ENCODE measurements around the gene BICC1.

Gene BICC1

DNA sequence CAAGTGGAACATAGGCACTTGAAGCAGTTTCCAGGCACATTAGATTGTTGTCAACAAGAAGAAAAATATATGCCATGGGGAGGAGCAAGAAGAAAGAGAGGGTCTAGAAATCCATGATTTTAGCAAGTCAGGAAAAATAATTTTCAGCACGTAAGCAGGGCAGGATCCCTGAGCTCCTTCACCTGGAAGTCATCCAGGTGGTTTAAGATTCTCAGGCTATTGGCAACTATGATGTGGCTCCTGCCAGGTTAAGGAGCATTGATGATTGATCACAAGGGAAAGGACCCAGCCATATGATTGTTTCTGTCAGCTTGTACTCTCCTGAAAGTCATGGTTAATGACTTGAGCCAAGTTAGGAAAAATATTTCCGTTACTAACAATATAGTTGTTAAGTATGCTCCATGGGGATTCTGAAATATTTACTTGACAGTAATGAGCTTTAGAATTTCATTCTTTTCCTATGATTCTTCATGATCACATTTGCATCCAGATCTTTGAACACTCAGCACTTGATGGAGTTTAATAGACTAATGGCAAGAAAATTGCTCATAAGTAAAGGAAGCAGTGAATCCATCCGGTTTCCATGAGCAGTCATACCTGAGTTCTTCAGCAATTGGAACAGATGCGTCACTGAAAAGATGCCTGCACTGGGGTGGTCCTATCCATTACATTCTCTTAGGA lies 209.1 kb downstream of the BICC1 start:
- in situ Hi-C loops (cut with HindIII; ENCODE audit: low sequenced_read_pairs): no loop called here
- TF ChIP-seq, protein P1, sequence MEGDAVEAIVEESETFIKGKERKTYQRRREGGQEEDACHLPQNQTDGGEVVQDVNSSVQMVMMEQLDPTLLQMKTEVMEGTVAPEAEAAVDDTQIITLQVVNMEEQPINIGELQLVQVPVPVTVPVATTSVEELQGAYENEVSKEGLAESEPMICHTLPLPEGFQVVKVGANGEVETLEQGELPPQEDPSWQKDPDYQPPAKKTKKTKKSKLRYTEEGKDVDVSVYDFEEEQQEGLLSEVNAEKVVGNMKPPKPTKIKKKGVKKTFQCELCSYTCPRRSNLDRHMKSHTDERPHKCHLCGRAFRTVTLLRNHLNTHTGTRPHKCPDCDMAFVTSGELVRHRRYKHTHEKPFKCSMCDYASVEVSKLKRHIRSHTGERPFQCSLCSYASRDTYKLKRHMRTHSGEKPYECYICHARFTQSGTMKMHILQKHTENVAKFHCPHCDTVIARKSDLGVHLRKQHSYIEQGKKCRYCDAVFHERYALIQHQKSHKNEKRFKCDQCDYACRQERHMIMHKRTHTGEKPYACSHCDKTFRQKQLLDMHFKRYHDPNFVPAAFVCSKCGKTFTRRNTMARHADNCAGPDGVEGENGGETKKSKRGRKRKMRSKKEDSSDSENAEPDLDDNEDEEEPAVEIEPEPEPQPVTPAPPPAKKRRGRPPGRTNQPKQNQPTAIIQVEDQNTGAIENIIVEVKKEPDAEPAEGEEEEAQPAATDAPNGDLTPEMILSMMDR (IDR thresholded peaks at IDR 0.05; ENCODE audit: low read depth, low read length, missing control alignments): no peak
- no peak overlapping the region for H3K4me3 ChIP-seq (ENCODE audit: low read depth, low read length)
- DNase-seq (ENCODE audit: low read depth): peak; percentile 53

GRCh38 chr10:58723186-58723585 lies 210.5 kb downstream of the BICC1 start:
- in situ Hi-C loops (cut with HindIII; ENCODE audit: low sequenced_read_pairs): no loop called here
- no peak for DNase-seq (ENCODE audit: low read depth)
- no peak overlapping the region for H3K4me3 ChIP-seq (ENCODE audit: low read depth, low read length)
- TF ChIP-seq, protein P1 (IDR thresholded peaks at IDR 0.05; ENCODE audit: low read depth, low read length, missing control alignments): no peak

- H3K4me3 ChIP-seq (ENCODE audit: low read depth, low read length): no peak overlapping the region
- in situ Hi-C loops (cut with HindIII; ENCODE audit: low sequenced_read_pairs): no loop called here
- TF ChIP-seq, protein P1 (IDR thresholded peaks at IDR 0.05; ENCODE audit: low read depth, low read length, missing control alignments): no peak
- DNase-seq (ENCODE audit: low read depth): no peak
Measured at GRCh38 chr10:58723966-58724365, 211.3 kb downstream of the BICC1 start.

DNA sequence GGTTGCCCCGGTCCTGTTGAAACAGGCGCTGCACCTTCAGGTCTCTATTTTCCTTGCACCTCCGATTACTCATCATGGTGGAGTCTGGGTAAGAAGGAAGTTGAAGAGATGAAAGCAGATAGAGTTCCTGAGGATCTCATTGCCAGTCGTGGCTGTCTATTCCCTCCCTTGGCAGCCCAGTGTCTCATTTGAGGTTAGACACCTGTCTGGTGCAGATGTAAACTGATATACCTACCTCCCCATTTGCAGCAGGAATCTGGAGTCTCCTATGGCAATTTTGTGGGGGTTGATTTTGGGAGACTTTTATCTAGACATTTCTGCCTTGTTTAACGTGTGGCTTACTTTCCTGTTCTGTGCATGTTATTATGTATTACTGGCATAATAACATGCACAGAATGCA lies 212.1 kb downstream of the BICC1 start:
- no peak for DNase-seq (ENCODE audit: low read depth)
- TF ChIP-seq, protein P1 (IDR thresholded peaks at IDR 0.05; ENCODE audit: low read depth, low read length, missing control alignments): no peak
- in situ Hi-C loops (cut with HindIII; ENCODE audit: low sequenced_read_pairs): no loop called here
- H3K4me3 ChIP-seq (ENCODE audit: low read depth, low read length): no peak overlapping the region

GRCh38 chr10:58725901-58726300 lies 213.2 kb downstream of the BICC1 start:
- no peak overlapping the region for H3K4me3 ChIP-seq (ENCODE audit: low read depth, low read length)
- TF ChIP-seq, protein P1 (IDR thresholded peaks at IDR 0.05; ENCODE audit: low read depth, low read length, missing control alignments): no peak
- in situ Hi-C loops (cut with HindIII; ENCODE audit: low sequenced_read_pairs): no loop called here
- no peak for DNase-seq (ENCODE audit: low read depth)

GRCh38 chr10:58727633-58728032 lies 215.0 kb downstream of the BICC1 start:
- in situ Hi-C loops (cut with HindIII; ENCODE audit: low sequenced_read_pairs): no loop called here
- DNase-seq (ENCODE audit: low read depth): no peak
- TF ChIP-seq, protein P1 (IDR thresholded peaks at IDR 0.05; ENCODE audit: low read depth, low read length, missing control alignments): no peak
- H3K4me3 ChIP-seq (ENCODE audit: low read depth, low read length): no peak overlapping the region

Data from astrocyte of the cerebellum (primary cell).